ENCODE results near the gene DHX15. TPM values are rescaled to one million over a fixed set of nuclear protein-coding genes. Genes with fewer than 3 reads are reported as not detected.
"Not testable (repeated sequence)": the region's sequence is repeated elsewhere in the genome, so short reads cannot be mapped to it uniquely, and the experiment has no call there.

Gene DHX15
- total and polyA plus RNA-seq, 4 experiments from 2014 or later = 33.3 to 131 (median 94.6) TPM

GRCh38 chr4:24513718-24514117, 70.6 kb downstream of the DHX15 start:
- Histone ChIP-seq H3K4me1 (ENCODE audit: insufficient read depth, low read length) (no peaks in the 10 kb centered on the region), H3K36me3 (ENCODE audit: insufficient read depth, low read length) (no peaks in the 10 kb centered on the region), H3K4me3 (ENCODE audit: low read length in 2 of 2) (no peak overlapping the region), H3K27ac (ENCODE audit: low read depth, low read length) (no peak overlapping the region), H3K27me3 (ENCODE audit: insufficient read depth, low read length) (no peaks in the 10 kb centered on the region), H3K9me3 (ENCODE audit: control insufficient read depth in 1 of 2, low read length in 2 of 2) (no peaks in the 10 kb centered on the region)
- no peak overlapping the region for H3K4me3 Mint-ChIP-seq
- H3K9me3 Mint-ChIP-seq = peaks cover 0 to 3% (median 0%) of the 10 kb centered on the region in 8 donors
- ChIA-PET CTCF (ENCODE audit: partially characterized antibody) (interaction anchor here (1.3 kb wide), 1 partner anchor 38 kb away, joined by 3 read pairs; no protein-coding TSS in a partner anchor), POLR2A (ENCODE audit: partially characterized antibody) (no interaction called here)
- no peaks in the 10 kb centered on the region for H3K27me3 Mint-ChIP-seq
- no peak for DNase-seq
- no peaks in the 10 kb centered on the region for H3K4me1 Mint-ChIP-seq
- intact Hi-C loops (cut with micrococcal nuclease) = no loop called here
- H3K36me3 Mint-ChIP-seq = peaks cover 17 to 25% of the 10 kb centered on the region in 2 donors
- H3K27ac Mint-ChIP-seq = peak overlapping the region in 1 of 7 donors; percentile 32

GRCh38 chr4:24511371-24512063, 72.8 kb downstream of the DHX15 start:
- Mint-ChIP-seq H3K4me1 (no peaks in the 10 kb centered on the region), H3K27me3 (no peaks in the 10 kb centered on the region), H3K27ac (no peak overlapping the region), H3K9me3 (peaks cover 0 to 3% (median 0%) of the 10 kb centered on the region in 8 donors), H3K36me3 (peaks cover 8 to 12% of the 10 kb centered on the region in 2 donors), H3K4me3 (no peak overlapping the region)
- H3K4me3 ChIP-seq (ENCODE audit: low read length in 2 of 2) = no peak overlapping the region
- intact Hi-C loops (cut with micrococcal nuclease) = no loop called here
- H3K4me1 ChIP-seq (ENCODE audit: insufficient read depth, low read length) = no peaks in the 10 kb centered on the region
- ChIA-PET POLR2A (ENCODE audit: partially characterized antibody) (no interaction called here), CTCF (ENCODE audit: partially characterized antibody) (no interaction called here)
- no peaks in the 10 kb centered on the region for H3K27me3 ChIP-seq (ENCODE audit: insufficient read depth, low read length)
- H3K27ac ChIP-seq (ENCODE audit: low read depth, low read length) = no peak overlapping the region
- no peaks in the 10 kb centered on the region for H3K9me3 ChIP-seq (ENCODE audit: control insufficient read depth in 1 of 2, low read length in 2 of 2)
- no peak for DNase-seq
- H3K36me3 ChIP-seq (ENCODE audit: insufficient read depth, low read length) = no peaks in the 10 kb centered on the region

GRCh38 chr4:24510091-24510490, 74.3 kb downstream of the DHX15 start:
- Histone ChIP-seq H3K4me1 (ENCODE audit: insufficient read depth, low read length) (no peaks in the 10 kb centered on the region), H3K27ac (ENCODE audit: low read depth, low read length) (no peak overlapping the region), H3K4me3 (ENCODE audit: low read length in 2 of 2) (no peak overlapping the region), H3K9me3 (ENCODE audit: control insufficient read depth in 1 of 2, low read length in 2 of 2) (no peaks in the 10 kb centered on the region), H3K27me3 (ENCODE audit: insufficient read depth, low read length) (no peaks in the 10 kb centered on the region), H3K36me3 (ENCODE audit: insufficient read depth, low read length) (no peaks in the 10 kb centered on the region)
- DNase-seq = no peak
- H3K36me3 Mint-ChIP-seq = peaks cover 2 to 5% of the 10 kb centered on the region in 2 donors
- ChIA-PET POLR2A (ENCODE audit: partially characterized antibody) (no interaction called here), CTCF (ENCODE audit: partially characterized antibody) (interaction anchor here (1.1 kb wide), 1 partner anchor 56 kb away, joined by 3 read pairs; no protein-coding TSS in a partner anchor)
- H3K27me3 Mint-ChIP-seq = no peaks in the 10 kb centered on the region
- no peak overlapping the region for H3K27ac Mint-ChIP-seq
- H3K9me3 Mint-ChIP-seq = peaks cover 0 to 3% (median 0%) of the 10 kb centered on the region in 8 donors
- H3K4me3 Mint-ChIP-seq = no peak overlapping the region
- H3K4me1 Mint-ChIP-seq = no peaks in the 10 kb centered on the region
- intact Hi-C loops (cut with micrococcal nuclease) = no loop called here

GRCh38 chr4:24508541-24508940, 75.8 kb downstream of the DHX15 start:
- H3K4me1 Mint-ChIP-seq = no peaks in the 10 kb centered on the region
- H3K4me3 Mint-ChIP-seq = no peak overlapping the region
- Histone ChIP-seq H3K4me3 (ENCODE audit: low read length in 2 of 2) (no peak overlapping the region), H3K9me3 (ENCODE audit: control insufficient read depth in 1 of 2, low read length in 2 of 2) (no peaks in the 10 kb centered on the region), H3K27me3 (ENCODE audit: insufficient read depth, low read length) (no peaks in the 10 kb centered on the region), H3K27ac (ENCODE audit: low read depth, low read length) (no peak overlapping the region), H3K4me1 (ENCODE audit: insufficient read depth, low read length) (no peaks in the 10 kb centered on the region), H3K36me3 (ENCODE audit: insufficient read depth, low read length) (no peaks in the 10 kb centered on the region)
- CTCF ChIA-PET (ENCODE audit: partially characterized antibody) = no interaction called here
- H3K36me3 Mint-ChIP-seq = no peaks in the 10 kb centered on the region
- peaks cover 0 to 2% (median 0%) of the 10 kb centered on the region in 8 donors for H3K9me3 Mint-ChIP-seq
- H3K27ac Mint-ChIP-seq = no peak overlapping the region
- POLR2A ChIA-PET (ENCODE audit: partially characterized antibody) = no interaction called here
- H3K27me3 Mint-ChIP-seq = no peaks in the 10 kb centered on the region
- intact Hi-C loops (cut with micrococcal nuclease) = no loop called here
- no peak for DNase-seq

GRCh38 chr4:24507439-24507838, 76.9 kb downstream of the DHX15 start:
- H3K27ac ChIP-seq (ENCODE audit: low read depth, low read length) = no peak overlapping the region
- H3K4me1 ChIP-seq (ENCODE audit: insufficient read depth, low read length) = no peaks in the 10 kb centered on the region
- intact Hi-C loops (cut with micrococcal nuclease) = no loop called here
- H3K4me3 ChIP-seq (ENCODE audit: low read length in 2 of 2) = no peak overlapping the region
- H3K27ac Mint-ChIP-seq = no peak overlapping the region
- no peaks in the 10 kb centered on the region for H3K9me3 ChIP-seq (ENCODE audit: control insufficient read depth in 1 of 2, low read length in 2 of 2)
- no peaks in the 10 kb centered on the region for H3K27me3 ChIP-seq (ENCODE audit: insufficient read depth, low read length)
- POLR2A ChIA-PET (ENCODE audit: partially characterized antibody) = no interaction called here
- peaks cover 0 to 2% (median 0%) of the 10 kb centered on the region in 8 donors for H3K9me3 Mint-ChIP-seq
- H3K36me3 Mint-ChIP-seq = no peaks in the 10 kb centered on the region
- CTCF ChIA-PET (ENCODE audit: partially characterized antibody) = no interaction called here
- no peak overlapping the region for H3K4me3 Mint-ChIP-seq
- DNase-seq = peak in 1 of 5 donors; percentile 28
- H3K4me1 Mint-ChIP-seq = no peaks in the 10 kb centered on the region
- H3K27me3 Mint-ChIP-seq = no peaks in the 10 kb centered on the region
- no peaks in the 10 kb centered on the region for H3K36me3 ChIP-seq (ENCODE audit: insufficient read depth, low read length)

GRCh38 chr4:24503090-24503489, 81.3 kb downstream of the DHX15 start:
- intact Hi-C loops (cut with micrococcal nuclease); H3K9me3 Mint-ChIP-seq; H3K27me3 ChIP-seq (ENCODE audit: insufficient read depth, low read length); H3K36me3 Mint-ChIP-seq; H3K4me3 Mint-ChIP-seq; H3K27ac Mint-ChIP-seq; DNase-seq; H3K27ac ChIP-seq (ENCODE audit: low read depth, low read length); H3K4me1 ChIP-seq (ENCODE audit: insufficient read depth, low read length); H3K27me3 Mint-ChIP-seq; POLR2A ChIA-PET (ENCODE audit: partially characterized antibody); H3K36me3 ChIP-seq (ENCODE audit: insufficient read depth, low read length); H3K4me3 ChIP-seq (ENCODE audit: low read length in 2 of 2); CTCF ChIA-PET (ENCODE audit: partially characterized antibody); H3K9me3 ChIP-seq (ENCODE audit: control insufficient read depth in 1 of 2, low read length in 2 of 2); H3K4me1 Mint-ChIP-seq: not testable (repeated sequence)

- Mint-ChIP-seq H3K9me3 (no peaks in the 10 kb centered on the region), H3K4me3 (no peak overlapping the region), H3K27ac (no peak overlapping the region), H3K36me3 (no peaks in the 10 kb centered on the region), H3K27me3 (peaks cover 1 to 2% of the 10 kb centered on the region in 2 donors), H3K4me1 (no peaks in the 10 kb centered on the region)
- Histone ChIP-seq H3K4me1 (ENCODE audit: insufficient read depth, low read length) (no peaks in the 10 kb centered on the region), H3K9me3 (ENCODE audit: control insufficient read depth in 1 of 2, low read length in 2 of 2) (no peaks in the 10 kb centered on the region), H3K36me3 (ENCODE audit: insufficient read depth, low read length) (no peaks in the 10 kb centered on the region), H3K4me3 (ENCODE audit: low read length in 2 of 2) (no peak overlapping the region), H3K27ac (ENCODE audit: low read depth, low read length) (no peak overlapping the region), H3K27me3 (ENCODE audit: insufficient read depth, low read length) (no peaks in the 10 kb centered on the region)
- intact Hi-C loops (cut with micrococcal nuclease) = no loop called here
- DNase-seq = no peak
- POLR2A ChIA-PET (ENCODE audit: partially characterized antibody) = no interaction called here
- CTCF ChIA-PET (ENCODE audit: partially characterized antibody) = no interaction called here
Measured at GRCh38 chr4:24497221-24497620, 87.1 kb downstream of the DHX15 start.

Data from CD4-positive, alpha-beta memory T cell (primary cell).